Ovary (tissue), 9 donors: ENCODE measurements around the gene SLC25A42. TPM values are rescaled to one million over a fixed set of nuclear protein-coding genes. Genes with fewer than 3 reads are reported as not detected.
A peak's percentile ranks its signal among the peaks of the same experiment; 100 is the strongest.

ENCODE experiments used
- DNase-seq, 5 donors: peaks; one replicate each; pipeline ENCODE4 v3.0.0-alpha.2; 2019 to 2020
- H3K27ac ChIP-seq, 2 donors: fragments of 200-600 bp; one replicate each; pipeline versions ENCODE4 v1.5.1 to v1.8.0; 2019 to 2022
- H3K27me3 ChIP-seq: fragments of 200-600 bp; one replicate; pipeline ENCODE4 v1.8.0; 2022
- H3K36me3 ChIP-seq: fragments of 200-600 bp; sonication (generic); one replicate; pipeline ENCODE4 v1.5.1; 2019
- H3K4me1 ChIP-seq: one replicate; pipeline ENCODE4 v1.8.1; 2013; ENCODE audit warnings: mild to moderate bottlenecking, moderate library complexity; ENCODE audit not compliant: insufficient read depth
- H3K4me3 ChIP-seq: fragments of 200-600 bp; sonication (generic); one replicate; pipeline ENCODE4 v1.5.1; 2017
- H3K9me3 ChIP-seq, 2 donors: fragments of 200-600 bp in 1 of 2; sonication (generic) in 1 of 2; one replicate each; pipeline versions ENCODE4 v1.5.1 to v1.8.1; 2013 to 2019; ENCODE audit warnings: mild to moderate bottlenecking in 1 of 2, moderate library complexity in 1 of 2
- EP300 ChIP-seq: sonication (generic); formaldehyde crosslinking; IDR thresholded peaks from one replicate; pipeline ENCODE4 v1.6.1; 2017; ENCODE audit warnings: antibody characterized with exemption
- POLR2A ChIP-seq: fragments of 450-650 bp; IDR thresholded peaks from one replicate; pipeline ENCODE4 v1.6.1; 2017; ENCODE audit warnings: antibody characterized with exemption, mild to moderate bottlenecking, moderate library complexity
- WGBS, 3 donors: extraction: QIAGEN DNeasy Blood & Tissue Kit in 1 of 3; methylation state at CpG; one replicate each; pipeline versions ENCODE4 v1.1.5 to v1.1.7; 2013 to 2017; 5-methylcytosine and 5-hydroxymethylcytosine counted together
- intact Hi-C, 4 donors: fragments of 100-400 bp; cut with DNase I; formaldehyde crosslinking; loops; one replicate each; pipeline versions ENCODE4 v1.11.0 to v1.15.1; 2022 to 2023
- polyA plus RNA-seq, 2 donors: library from polyadenylated mRNA; stranded (reverse); fragments of 200-250 nt in 1 of 2; fragments of 350-450 nt in 1 of 2; fragmentation: Illumina TruSeq in 1 of 2; extraction: RNeasy Lipid Tissue Mini Kit (QIAGEN cat#74804) in 1 of 2; gene quantifications; one replicate each; pipeline ENCODE4 v1.2.3, GENCODE V29; 2013 to 2014
- total RNA-seq, 7 donors: library from RNA; depleted of rRNA in 2 of 7; stranded (reverse); fragments of >200 nt in 2 of 7; fragmentation: NEBNext Ultra II Directional in 3 of 7; extraction: Animal tissue kit (Norgen Biotek cat#: 25700) in 3 of 7; gene quantifications; one replicate each; pipeline versions ENCODE4 v1.1.0 to v1.2.4, GENCODE V29; 2016 to 2023
- TF ChIP-seq, protein P1 (sequence below), 3 donors: fragments of 450-650 bp in 2 of 3; fragments of 200-600 bp in 1 of 3; IDR thresholded peaks; one replicate each; pipeline versions ENCODE4 v1.5.1 to v1.8.0; 2016 to 2022; ENCODE audit warnings: antibody characterized with exemption in 3 of 3, mild to moderate bottlenecking in 1 of 3
- donor health status: DM: no; HTN: no; CAD: no; lungs with moderate emphysema.
- donor health status: DM: no; HTN: no; CAD: no.
- donor health status: Bipolar disorder and iron deficiency.
- donor health status: DM: yes; HTN: yes; CAD: no.
- donor health status: DM: no; HTN: no; CAD: no.
- donor health status: DM: yes; HTN: yes; CAD: no.

SLC25A42 gene
- total and polyA plus RNA-seq, 9 donors, result 6.5 to 34.3 (median 21.1) TPM

DNA sequence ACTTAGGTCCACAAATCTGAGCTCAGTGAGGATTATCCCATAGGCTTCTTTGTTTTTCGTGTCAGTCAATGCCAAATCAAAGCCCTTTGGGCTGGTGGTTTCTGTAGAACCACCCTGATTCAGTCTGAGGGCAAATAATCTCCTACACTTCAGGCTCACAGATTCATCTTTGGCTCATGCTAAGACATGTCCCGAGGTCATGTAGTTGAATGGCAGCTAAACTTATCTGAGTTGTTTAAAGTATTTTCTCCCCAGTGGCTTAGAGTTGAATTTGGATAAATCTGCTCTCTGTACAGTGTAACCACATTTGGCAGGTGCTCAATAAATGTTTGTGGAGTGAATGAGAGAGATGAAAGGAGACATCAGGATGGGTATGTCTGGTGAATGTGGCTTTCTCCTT is 13.1 kb upstream of the SLC25A42 start:
- intact Hi-C loops, result loop anchor here in 2 of 4 donors (10.0 kb wide), 2 partner anchors 94 to 124 kb away; partner anchors contain the start of gene MEF2B (in 1 of the 2)
- no peak overlapping the region for H3K4me3 ChIP-seq
- H3K4me1 ChIP-seq, result no peaks in the 10 kb centered on the region
- TF ChIP-seq POLR2A (no peak), EP300 (no peak)
- TF ChIP-seq, protein P1, sequence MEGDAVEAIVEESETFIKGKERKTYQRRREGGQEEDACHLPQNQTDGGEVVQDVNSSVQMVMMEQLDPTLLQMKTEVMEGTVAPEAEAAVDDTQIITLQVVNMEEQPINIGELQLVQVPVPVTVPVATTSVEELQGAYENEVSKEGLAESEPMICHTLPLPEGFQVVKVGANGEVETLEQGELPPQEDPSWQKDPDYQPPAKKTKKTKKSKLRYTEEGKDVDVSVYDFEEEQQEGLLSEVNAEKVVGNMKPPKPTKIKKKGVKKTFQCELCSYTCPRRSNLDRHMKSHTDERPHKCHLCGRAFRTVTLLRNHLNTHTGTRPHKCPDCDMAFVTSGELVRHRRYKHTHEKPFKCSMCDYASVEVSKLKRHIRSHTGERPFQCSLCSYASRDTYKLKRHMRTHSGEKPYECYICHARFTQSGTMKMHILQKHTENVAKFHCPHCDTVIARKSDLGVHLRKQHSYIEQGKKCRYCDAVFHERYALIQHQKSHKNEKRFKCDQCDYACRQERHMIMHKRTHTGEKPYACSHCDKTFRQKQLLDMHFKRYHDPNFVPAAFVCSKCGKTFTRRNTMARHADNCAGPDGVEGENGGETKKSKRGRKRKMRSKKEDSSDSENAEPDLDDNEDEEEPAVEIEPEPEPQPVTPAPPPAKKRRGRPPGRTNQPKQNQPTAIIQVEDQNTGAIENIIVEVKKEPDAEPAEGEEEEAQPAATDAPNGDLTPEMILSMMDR (IDR thresholded peaks at IDR 0.05), result no peak
- no peaks in the 10 kb centered on the region for H3K9me3 ChIP-seq
- no peak for DNase-seq
- H3K27ac ChIP-seq, result no peak overlapping the region
- no peaks in the 10 kb centered on the region for H3K27me3 ChIP-seq
- no peaks in the 10 kb centered on the region for H3K36me3 ChIP-seq
- 82 to 89% (median 87%) methylated on average over 2 of the region's 2 CpGs for WGBS, 3 donors

GRCh38 chr19:19051478-19052213 is 12.1 kb upstream of the SLC25A42 start:
- DNase-seq, result no peak
- TF ChIP-seq EP300 (no peak), POLR2A (no peak)
- TF ChIP-seq, protein P1 (IDR thresholded peaks at IDR 0.05), result no peak
- Histone ChIP-seq H3K4me3 (no peak overlapping the region), H3K27me3 (no peaks in the 10 kb centered on the region), H3K36me3 (no peaks in the 10 kb centered on the region), H3K9me3 (no peaks in the 10 kb centered on the region), H3K27ac (no peak overlapping the region), H3K4me1 (no peaks in the 10 kb centered on the region)
- intact Hi-C loops, result loop anchor here in 2 of 4 donors (10.0 kb wide), 2 partner anchors 93 to 123 kb away; partner anchors contain the start of gene MEF2B (in 1 of the 2)
- WGBS, 3 donors, result 88 to 92% (median 91%) methylated on average over 18 to 20 of the region's 20 CpGs

DNA sequence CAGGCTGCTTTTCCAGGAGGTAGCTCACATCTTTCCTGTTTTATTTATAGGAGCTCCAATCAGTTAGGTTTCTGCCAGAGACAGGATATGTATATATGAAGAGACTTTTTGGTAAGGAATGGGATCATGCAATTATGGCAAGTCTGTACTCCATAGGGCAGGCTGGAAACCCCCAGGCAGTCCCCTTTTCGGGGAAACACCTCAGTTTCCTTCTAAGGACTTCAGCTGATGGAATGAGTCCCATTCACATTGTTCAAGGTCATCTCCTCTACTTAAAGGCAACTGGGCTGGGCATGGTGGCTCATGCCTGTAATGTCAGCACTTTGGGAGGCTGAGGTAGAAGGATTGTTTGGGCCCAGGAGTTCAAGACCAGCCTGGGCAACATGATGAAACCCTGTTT is 10.9 kb upstream of the SLC25A42 start:
- Histone ChIP-seq H3K9me3 (no peaks in the 10 kb centered on the region), H3K36me3 (no peaks in the 10 kb centered on the region), H3K4me3 (no peak overlapping the region), H3K27me3 (no peaks in the 10 kb centered on the region), H3K27ac (no peak overlapping the region), H3K4me1 (no peaks in the 10 kb centered on the region)
- intact Hi-C loops, result loop anchor here in 2 of 4 donors (10.0 kb wide), 2 partner anchors 92 to 122 kb away; partner anchors contain the start of gene MEF2B (in 1 of the 2)
- no peak for DNase-seq
- TF ChIP-seq, protein P1 (IDR thresholded peaks at IDR 0.05), result no peak
- TF ChIP-seq POLR2A (no peak), EP300 (no peak)
- 44 to 45% (median 45%) methylated on average over 1 of the region's 1 CpG for WGBS, 3 donors

GRCh38 chr19:19053508-19054314 is 10.1 kb upstream of the SLC25A42 start:
- intact Hi-C loops, result loop anchor here in 3 of 4 donors (2.0 to 10.0 kb wide), 3 partner anchors 85 to 121 kb away; partner anchors contain the start of genes MEF2B (in 1 of the 3) and TMEM161A (in 1 of the 3)
- no peak overlapping the region for H3K4me3 ChIP-seq
- H3K36me3 ChIP-seq, result no peaks in the 10 kb centered on the region
- no peak for TF ChIP-seq EP300
- TF ChIP-seq, protein P1 (IDR thresholded peaks at IDR 0.05), result peak; percentile 42 to 76 (median 62)
- H3K4me1 ChIP-seq, result no peaks in the 10 kb centered on the region
- WGBS, 3 donors, result 83 to 89% (median 85%) methylated on average over 25 of the region's 25 CpGs
- H3K27ac ChIP-seq, result no peak overlapping the region
- H3K9me3 ChIP-seq, result no peaks in the 10 kb centered on the region
- no peaks in the 10 kb centered on the region for H3K27me3 ChIP-seq
- DNase-seq, result peak; percentile 72 to 87 (median 81)
